ENCODE data around the gene MRPS27.

MRPS27 gene

DNA sequence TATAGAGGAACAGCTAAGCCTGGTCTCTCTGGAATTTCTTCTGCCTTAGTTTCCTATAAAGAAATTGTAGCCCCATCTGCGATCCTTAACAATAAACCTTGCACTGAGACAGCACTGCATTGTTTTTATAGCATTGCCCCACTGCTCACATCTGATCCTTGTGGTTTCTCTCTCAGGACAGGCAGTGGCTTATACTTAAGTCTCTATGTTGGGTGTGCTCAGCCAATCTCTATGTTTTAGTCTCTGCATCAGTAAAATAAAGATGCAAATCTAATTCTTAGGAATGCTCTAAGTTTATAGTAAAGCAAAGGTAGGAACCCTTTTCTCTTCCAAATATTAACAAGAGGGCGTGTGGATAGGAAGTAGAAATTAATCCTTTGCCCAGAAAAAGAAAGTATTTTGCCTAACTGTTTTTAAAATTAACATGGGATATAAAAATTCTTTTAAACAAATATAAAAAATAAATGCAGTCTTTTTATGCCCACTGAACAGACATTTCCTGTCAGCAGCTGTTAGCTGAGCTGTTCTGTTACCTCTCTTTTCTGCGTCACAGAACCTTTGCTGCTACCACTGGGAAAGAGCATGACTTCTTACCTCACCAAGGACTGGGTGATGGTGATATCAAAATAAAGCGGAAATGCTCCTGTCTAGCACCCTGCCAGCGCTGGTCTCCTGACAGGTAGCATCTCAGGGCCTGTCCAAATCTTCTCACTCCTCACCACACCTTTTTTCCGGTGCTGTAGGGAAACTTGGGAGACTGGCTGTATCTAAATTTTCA is 29.5 kb downstream of the MRPS27 start:
- DNase-seq = no peak

DNA sequence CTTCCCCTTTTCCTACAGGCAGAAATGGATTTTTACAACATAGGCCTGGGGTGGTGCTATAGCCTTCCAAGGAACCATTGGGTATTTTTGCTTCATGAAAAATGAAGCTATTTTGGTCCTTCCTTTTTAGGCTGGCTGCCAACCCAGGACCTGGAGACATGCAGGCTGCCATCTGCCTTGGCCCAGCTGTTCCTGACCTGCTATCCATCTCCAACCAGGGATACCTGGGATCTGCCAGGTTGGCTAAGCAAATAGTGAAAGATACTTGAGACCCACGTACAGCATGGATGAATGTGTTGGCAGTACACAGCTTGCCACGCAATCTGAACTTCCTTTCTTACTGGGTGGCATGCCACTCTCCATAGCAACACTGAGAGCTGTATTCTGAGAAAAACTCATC is 31.1 kb downstream of the MRPS27 start:
- DNase-seq = no peak

DNA sequence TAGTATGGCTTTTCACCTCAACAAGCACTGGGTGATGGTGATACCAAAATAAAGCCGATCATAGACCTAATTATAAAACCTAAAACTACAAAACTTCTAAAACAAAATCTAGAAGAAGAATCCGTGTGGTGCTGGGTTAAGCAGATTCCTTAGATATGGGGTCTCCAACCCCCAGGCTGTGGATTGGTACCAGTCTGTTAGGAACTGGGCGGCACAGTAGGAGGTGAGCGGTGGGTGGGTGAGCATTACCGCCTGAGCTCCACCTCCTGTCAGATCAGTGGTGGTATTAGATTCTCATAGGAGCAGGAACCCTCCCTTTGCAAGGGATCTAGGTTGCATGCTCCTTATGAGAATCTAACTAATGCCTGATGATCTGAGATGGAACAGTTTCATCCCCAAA is 33.2 kb downstream of the MRPS27 start:
- no peak for DNase-seq

- no peak for DNase-seq
Observed at GRCh38 chr5:72285424-72285821, 34.6 kb downstream of the MRPS27 start.

DNA sequence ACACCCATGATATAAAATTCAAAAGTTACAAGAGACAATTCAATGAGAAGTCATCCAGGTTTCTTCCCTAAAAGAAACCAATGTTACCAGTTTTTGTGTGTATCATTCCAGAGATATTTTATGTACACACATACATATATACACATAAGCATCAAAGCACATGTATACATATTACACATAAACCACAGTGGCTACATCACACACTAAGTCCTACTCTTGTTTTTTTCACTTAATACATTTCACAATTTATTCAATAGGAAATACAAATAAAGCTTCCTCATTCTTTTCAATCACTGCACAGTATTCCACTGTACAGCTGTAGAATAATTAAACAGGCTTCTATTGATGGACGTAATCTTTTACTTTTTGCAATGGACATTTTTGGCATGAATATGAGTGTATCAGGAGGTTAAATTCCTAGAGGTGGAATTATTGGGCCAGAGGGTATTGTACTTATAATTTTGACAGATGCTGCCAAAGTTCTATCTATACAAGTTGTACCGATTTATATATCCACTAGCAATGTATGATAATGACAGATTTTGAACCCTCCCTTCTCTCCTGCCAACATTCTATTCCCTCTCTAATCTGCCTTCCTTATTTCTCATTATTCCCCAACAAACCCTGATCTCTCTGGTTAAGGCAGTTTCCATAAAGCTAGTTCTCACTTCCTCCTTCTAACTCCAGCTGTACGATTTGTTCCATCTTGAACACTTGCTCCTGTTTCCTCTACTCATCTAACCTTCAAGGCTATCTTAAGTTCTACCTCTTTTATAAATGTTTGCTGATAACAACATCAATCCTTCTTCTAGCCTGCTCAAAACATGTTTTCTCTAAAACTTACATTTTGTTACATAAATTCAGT is 35.2 kb downstream of the MRPS27 start:
- peak; percentile 26 to 31 for DNase-seq

DNA sequence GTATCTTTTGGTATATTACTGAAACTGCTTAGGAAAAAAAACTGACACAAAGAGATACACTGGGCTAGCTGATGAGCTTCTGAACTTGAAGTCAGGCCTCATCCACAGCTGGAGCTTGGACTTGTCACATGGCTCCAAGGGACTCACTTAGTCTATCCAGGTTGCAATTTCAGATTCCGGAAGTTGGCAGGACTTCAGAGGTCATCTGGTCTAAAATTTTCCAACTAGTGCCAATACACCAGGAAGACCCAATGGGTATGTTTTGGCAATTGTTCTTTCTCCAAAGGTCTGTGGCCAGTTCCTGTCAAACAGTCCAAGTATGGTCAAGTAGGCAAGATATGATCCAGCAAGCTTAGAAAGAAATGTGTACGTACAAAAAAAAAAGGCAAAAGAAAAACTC is 36.7 kb downstream of the MRPS27 start:
- no peak for DNase-seq

DNA sequence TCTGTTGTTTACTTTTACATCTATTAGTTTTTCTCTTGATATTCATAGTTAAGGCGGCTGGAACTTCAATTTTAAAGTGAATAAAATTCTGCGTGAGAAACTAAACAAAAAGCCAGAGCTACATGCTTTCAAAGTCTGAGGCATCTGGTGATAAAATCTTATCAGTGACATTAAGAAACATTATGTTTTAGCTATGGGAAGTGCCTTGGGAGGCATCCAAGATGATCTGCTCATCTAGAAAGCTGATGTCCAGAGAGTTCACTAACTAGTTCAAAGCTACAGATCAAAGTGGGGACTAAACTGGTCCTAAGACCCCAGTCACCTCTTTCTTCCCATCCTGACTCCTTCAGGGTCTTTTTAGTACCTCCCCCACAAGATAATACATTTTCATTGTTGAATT is 37.2 kb downstream of the MRPS27 start:
- no peak for DNase-seq

- peak; percentile 6 to 7 for DNase-seq
Observed at GRCh38 chr5:72281764-72282499, 38.1 kb downstream of the MRPS27 start.

DNA sequence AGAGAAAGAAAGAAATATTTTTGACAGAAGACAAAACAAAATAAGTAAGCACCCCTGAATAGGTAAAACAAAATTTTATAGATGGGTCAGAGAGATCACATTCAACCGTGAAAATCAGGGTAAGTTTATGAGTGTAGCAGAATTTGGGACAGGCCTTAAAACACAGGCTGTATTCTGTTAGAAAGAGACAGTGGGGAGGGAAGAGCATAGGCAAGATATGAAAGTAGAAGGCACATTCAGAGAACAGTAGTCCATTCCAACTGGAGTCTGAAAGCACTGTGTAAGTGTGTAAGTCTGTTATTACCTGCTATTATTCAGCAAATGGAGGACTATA is 38.6 kb downstream of the MRPS27 start:
- DNase-seq = no peak

DNA sequence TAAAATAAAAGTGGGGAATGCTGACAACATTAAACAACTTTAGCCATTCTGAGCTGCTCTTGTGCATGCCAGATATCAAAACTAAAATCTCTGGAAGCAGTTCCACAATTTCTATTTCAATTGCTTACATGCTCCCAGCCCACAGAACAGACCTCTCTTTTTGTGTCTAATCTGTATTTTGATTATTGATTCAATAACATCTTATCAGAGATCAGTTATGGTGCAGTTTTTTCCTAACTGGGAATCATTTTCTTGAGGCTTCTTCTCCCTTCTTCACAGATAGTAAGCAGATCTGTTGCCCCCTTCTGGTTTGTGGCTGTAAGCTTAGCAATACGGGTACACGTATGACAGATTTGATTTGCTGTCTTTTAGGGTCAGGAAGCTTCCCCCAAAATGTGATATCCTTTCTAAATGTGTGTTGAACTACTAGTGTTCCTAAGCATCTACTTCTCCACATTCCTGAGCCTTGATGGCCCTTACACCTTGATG is 39.4 kb downstream of the MRPS27 start:
- DNase-seq = no peak

- DNase-seq = no peak
Observed at GRCh38 chr5:72276219-72276752, 43.8 kb downstream of the MRPS27 start.

GRCh38 chr5:72273547-72273946 is 46.5 kb downstream of the MRPS27 start:
- no peak for DNase-seq

- DNase-seq = no peak
Observed at GRCh38 chr5:72272398-72272797, 47.6 kb downstream of the MRPS27 start.

DNA sequence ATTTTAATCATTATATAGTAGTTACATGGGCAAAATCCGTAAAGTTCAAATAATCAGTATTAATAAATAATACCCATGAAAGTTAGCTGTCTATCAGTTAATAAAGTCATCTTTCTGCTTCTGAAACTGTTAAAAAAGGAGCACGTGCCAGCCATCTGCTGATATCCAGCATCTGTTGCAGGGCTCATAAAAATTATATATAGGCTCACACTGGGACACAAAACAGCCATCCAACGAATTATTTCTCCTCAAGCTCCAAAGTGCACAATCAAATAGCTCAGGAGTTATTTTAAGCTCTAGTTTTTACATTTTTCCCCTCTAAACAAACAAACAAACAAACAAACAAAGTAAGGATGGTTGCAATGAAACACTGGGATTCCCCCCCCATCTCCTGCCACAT is 48.3 kb downstream of the MRPS27 start:
- no peak for DNase-seq

GRCh38 chr5:72270037-72270436 is 50.0 kb downstream of the MRPS27 start:
- no peak for DNase-seq

- no peak for DNase-seq
Observed at GRCh38 chr5:72269411-72269780, 50.6 kb downstream of the MRPS27 start.

DNA sequence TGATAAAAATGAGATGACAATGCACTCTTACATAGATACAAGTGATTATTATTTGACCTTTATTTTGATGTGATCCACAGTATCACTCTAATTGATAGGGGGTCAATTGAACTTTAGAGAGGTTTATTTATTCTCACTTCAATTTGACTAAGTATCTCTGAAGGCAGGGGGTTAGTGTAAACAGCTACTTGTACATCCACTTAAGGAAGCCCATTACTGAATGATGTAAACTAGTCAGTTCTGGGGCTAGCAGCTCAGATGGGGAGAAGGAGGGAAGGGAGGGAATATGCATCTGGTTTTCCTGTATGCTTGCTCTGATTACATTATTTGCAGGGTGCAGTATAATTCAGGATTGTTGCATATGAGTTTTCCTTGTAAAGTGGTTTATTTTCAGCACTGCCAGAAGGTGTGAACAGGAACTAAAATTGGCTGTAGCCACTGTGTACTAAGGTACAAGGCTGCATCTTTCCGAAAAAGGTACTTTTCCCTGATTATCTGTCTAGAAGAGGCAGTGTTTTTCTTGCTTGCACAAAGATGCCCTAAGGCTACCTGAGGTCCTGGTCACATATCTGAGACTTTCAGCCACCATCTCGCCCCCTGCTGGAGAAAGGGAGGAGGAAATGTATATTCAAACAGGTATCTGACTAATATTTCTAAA is 51.2 kb downstream of the MRPS27 start:
- peak in 1 of 2 donors; percentile 33 for DNase-seq

DNA sequence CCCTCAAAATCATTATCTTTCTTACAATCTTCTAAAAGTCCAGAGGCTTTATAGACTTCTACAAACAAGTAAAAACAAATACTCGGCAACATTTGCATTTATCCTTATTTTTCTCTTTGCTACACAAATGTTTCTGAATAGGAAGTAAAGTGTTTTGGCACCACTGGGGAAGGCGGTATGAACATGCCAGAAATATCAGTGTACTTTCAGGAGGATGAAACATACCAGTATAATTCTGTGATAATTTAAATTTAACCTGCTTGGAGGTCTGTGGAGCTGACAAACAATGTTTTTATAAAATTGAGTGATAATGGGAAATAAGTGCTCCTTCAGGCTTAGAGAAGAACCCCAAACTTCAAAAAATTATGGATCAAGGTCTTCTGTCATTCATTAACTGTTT is 51.8 kb downstream of the MRPS27 start:
- no peak for DNase-seq

DNA sequence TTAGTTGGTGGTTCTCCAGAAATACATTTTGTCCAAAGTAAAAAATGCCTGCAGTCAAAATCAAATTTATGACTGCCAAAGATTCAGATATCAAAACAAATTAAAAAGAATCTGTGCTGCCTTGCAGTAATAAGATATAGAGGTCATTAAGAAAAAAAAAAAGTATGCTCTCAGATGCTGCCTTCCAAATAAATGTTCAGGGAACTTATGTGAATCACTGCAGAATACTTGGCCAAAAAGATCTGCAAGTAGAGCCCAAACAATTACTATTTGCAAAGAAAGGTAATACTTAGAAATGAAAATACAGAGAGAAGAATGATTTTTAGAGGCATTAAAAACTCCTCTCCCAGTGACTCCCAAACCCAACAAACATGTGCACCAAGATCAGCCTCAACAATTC is 52.4 kb downstream of the MRPS27 start:
- DNase-seq = no peak

- no peak for DNase-seq
Observed at GRCh38 chr5:72266862-72267261, 53.2 kb downstream of the MRPS27 start.

DNA sequence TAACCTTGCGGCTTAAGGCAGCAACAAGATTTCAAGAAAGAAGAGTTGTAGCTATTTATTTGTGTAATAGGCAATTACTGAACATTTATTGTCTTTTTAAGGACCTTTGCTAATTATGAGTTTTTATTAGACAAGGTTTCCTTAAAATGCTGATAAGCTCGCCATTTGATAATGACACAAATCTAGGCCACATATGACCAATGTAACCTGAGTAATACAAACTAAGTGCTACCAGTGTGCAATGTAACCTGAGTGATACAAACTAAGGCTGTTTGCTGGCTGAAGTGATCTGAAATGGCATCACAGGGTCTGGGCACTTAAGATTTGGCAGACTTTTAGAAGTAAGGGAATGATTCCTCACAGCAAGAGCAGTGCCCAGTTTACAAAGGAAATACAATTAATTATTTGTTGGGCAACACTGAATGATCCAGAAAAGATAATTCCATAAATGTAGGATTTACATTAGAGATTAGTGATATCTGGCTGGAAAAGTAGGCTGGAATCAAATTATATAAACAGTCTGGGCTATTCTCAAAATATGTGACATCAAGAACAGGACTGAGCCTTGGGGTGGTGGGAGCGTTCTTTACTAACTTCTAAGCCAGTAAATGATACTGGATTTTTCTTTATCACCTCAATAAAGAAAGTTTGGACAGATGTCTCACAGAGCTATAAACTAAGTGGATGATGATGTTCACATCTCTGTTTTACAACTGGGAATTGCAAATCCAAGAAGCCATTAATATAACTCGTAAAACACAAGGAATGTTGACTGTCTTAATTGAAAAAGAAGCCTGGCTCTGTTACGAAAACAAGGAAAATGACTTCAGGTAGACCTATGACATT is 54.8 kb downstream of the MRPS27 start:
- no peak for DNase-seq

DNA sequence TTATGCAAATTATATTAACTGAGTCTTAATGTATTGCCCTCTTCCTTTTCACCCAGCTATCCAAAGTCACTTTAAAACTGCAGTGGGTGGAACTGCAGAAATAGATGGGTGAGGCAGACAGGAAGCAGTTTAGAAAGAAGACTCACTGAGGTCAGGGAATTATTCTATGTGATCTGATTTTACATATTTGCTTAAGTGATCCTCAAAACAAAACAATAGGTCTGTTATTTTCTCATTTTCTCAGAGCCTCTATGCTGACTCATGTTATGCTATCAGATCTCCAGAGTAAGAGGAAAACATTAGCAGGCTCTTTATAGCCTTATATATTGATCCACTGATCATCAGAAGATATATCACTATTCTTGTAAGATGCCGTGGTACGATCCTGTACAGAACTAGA is 63.5 kb downstream of the MRPS27 start:
- no peak for DNase-seq

Measured in inflammatory macrophage treated with lipopolysaccharide for 1 hour (primary cell).